Activated naive CD8-positive, alpha-beta T cell treated with anti-CD3 and anti-CD28 coated beads, Interleukin-2, amount 50 U/mL, for 24 hours (primary cell): ENCODE measurements around the gene STAC.

Source experiments
- ATAC-seq: fragments of 150-1000 bp; cut with Tn5 transposase; one replicate; pipeline ENCODE4 v1.10.0; 2021
- DNase-seq: peaks from one replicate; pipeline ENCODE4 v3.0.0; 2021
- H3K27ac Mint-ChIP-seq: one replicate; pipeline ENCODE4 v1.8.0; 2021; ENCODE audit warnings: mild to moderate bottlenecking, mixed read lengths
- H3K27me3 Mint-ChIP-seq: one replicate; pipeline ENCODE4 v1.8.0; 2021; ENCODE audit warnings: mixed read lengths
- H3K36me3 Mint-ChIP-seq: one replicate; pipeline ENCODE4 v1.8.0; 2021; ENCODE audit warnings: low read depth, mixed read lengths
- H3K4me1 Mint-ChIP-seq: one replicate; pipeline ENCODE4 v1.8.0; 2021; ENCODE audit warnings: mixed read lengths
- H3K4me3 Mint-ChIP-seq: one replicate; pipeline ENCODE4 v1.8.0; 2021; ENCODE audit warnings: mild to moderate bottlenecking, moderate library complexity, mixed read lengths
- H3K9me3 Mint-ChIP-seq: one replicate; pipeline ENCODE4 v1.8.0; 2021; ENCODE audit warnings: mixed read lengths

Gene STAC

DNA sequence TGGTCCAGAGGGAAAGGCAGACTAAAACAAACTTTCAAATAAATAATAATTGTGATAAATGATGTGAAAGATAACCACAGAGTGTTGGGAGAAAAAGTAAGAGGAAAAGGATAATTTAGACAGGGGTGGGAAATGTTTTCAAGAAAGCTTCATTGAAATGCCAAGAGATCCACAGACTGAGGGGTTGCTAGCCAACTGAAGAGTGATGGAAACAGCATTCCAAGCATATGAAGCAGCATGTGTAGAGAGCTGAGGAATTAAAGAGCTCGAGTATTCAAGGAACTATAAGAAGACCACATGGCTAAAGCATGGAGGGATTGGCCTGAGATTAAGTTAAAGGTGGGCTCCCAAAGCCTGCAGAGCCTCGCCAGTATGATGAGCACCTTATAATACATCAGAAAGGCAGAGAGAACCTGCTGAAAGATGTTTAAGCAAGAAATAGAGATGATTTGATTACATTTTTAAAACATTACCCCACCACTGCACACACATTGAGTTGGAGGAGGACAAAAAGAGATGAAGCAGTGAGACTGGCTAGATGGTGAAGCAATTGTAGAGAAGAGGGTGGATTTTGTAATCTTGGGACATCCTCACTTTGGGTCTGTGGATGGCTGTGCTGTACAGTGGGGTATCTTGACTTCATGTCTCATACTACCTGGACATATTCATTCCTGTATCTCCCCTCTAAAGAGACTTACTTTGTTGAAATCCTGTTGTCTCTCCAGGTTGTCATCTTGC is 100.8 kb downstream of the STAC start:
- no peaks in the 10 kb centered on the region for H3K36me3 Mint-ChIP-seq
- ATAC-seq (no peak), DNase-seq (no peak)
- no peaks in the 10 kb centered on the region for H3K4me1 Mint-ChIP-seq
- H3K27ac Mint-ChIP-seq = no peak overlapping the region
- no peak overlapping the region for H3K4me3 Mint-ChIP-seq
- H3K9me3 Mint-ChIP-seq = peaks cover 5% of the 10 kb centered on the region
- peaks cover 2% of the 10 kb centered on the region for H3K27me3 Mint-ChIP-seq

GRCh38 chr3:36482256-36482655 is 102.0 kb downstream of the STAC start:
- ATAC-seq (no peak), DNase-seq (no peak)
- no peak overlapping the region for H3K27ac Mint-ChIP-seq
- H3K4me3 Mint-ChIP-seq = no peak overlapping the region
- H3K27me3 Mint-ChIP-seq = peaks cover 2% of the 10 kb centered on the region
- no peaks in the 10 kb centered on the region for H3K4me1 Mint-ChIP-seq
- peaks cover 5% of the 10 kb centered on the region for H3K9me3 Mint-ChIP-seq
- H3K36me3 Mint-ChIP-seq = no peaks in the 10 kb centered on the region

DNA sequence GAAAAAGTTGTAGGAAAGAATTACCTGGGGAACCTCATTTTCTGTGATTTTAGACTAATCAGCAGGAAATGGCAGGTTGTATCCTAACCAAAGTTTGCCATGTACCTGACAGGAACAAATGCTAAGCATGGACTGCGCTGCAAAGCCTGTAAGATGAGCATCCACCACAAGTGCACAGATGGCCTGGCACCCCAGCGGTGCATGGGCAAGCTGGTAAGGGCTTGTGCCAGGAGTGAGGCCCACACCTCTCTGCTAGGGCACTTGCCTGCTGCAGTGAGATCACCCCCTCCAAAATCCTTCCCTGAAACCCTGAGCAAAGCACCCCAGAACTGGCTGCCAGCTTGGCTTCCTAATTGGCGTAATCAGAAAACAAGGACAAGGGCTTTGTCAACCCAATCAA is 102.6 kb downstream of the STAC start:
- H3K27ac Mint-ChIP-seq = no peak overlapping the region
- no peaks in the 10 kb centered on the region for H3K4me1 Mint-ChIP-seq
- peaks cover 2% of the 10 kb centered on the region for H3K27me3 Mint-ChIP-seq
- peaks cover 5% of the 10 kb centered on the region for H3K9me3 Mint-ChIP-seq
- DNase-seq (no peak), ATAC-seq (no peak)
- H3K4me3 Mint-ChIP-seq = no peak overlapping the region
- no peaks in the 10 kb centered on the region for H3K36me3 Mint-ChIP-seq

- Mint-ChIP-seq H3K9me3 (peaks cover 5% of the 10 kb centered on the region), H3K27me3 (peaks cover 2% of the 10 kb centered on the region), H3K4me1 (no peaks in the 10 kb centered on the region), H3K36me3 (no peaks in the 10 kb centered on the region), H3K4me3 (no peak overlapping the region), H3K27ac (no peak overlapping the region)
- ATAC-seq (no peak), DNase-seq (no peak)
Measured at GRCh38 chr3:36483709-36484108, 103.4 kb downstream of the STAC start.

GRCh38 chr3:36484386-36484785 is 104.1 kb downstream of the STAC start:
- Mint-ChIP-seq H3K36me3 (no peaks in the 10 kb centered on the region), H3K27ac (no peak overlapping the region), H3K9me3 (peaks cover under 1% of the 10 kb centered on the region), H3K27me3 (peaks cover 2% of the 10 kb centered on the region), H3K4me1 (no peaks in the 10 kb centered on the region), H3K4me3 (no peak overlapping the region)
- ATAC-seq = no peak
- no peak for DNase-seq

DNA sequence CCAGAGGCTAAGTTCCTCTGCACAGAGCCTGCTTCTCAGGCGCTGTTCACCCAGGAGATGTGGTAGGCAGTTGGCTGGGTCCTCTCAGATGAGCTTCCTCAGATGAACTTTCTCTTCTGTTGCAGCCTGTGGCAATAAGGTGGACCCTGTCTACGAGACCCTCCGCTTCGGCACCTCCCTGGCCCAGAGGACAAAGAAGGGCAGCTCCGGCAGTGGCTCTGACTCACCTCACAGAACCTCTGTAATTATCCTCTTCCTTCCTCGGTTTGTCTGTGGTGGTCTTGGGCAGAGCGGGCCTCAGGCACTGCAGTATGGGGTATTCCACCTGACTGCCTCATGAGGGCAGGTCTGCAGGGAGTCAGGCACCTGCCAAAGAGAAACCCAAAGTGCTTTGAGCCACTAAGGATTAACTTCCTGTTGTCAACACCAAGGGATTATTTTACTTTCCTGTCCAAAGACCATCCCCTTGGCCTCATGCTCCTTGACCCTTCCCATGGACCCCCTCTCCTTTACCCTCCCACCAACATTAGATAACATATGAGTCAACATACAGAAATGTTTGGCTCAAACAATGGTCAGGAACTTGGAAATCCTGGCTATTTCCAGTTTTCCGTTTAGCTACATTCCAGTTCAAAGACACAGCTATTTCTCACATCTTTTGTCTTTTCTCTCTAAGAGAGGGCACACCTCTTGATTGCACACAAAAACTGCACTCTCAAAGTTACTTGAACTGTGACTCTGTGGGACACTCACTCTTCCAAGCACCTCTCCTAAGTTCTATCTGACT is 105.9 kb downstream of the STAC start:
- Mint-ChIP-seq H3K36me3 (no peaks in the 10 kb centered on the region), H3K4me3 (no peak overlapping the region), H3K4me1 (no peaks in the 10 kb centered on the region), H3K27me3 (peaks cover 2% of the 10 kb centered on the region), H3K9me3 (no peaks in the 10 kb centered on the region), H3K27ac (no peak overlapping the region)
- no peak for ATAC-seq
- DNase-seq = no peak

DNA sequence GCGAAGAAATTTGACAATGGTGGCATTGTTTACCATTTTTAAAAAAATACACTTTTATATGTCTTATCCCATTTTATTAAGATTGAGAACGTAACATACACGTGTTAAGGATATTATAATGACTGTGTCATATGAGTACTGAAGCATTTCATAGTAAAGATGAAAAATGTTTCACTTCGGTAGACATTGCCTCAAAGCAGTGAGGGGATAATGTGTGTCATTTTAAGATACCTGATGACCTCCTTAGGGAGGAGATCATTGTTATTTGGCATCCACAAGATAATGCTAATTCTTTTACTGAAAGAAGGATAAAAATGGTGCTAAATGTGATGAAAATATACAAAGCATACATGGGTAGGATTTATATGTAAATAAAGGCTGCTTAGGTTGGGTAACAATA is 107.3 kb downstream of the STAC start:
- no peaks in the 10 kb centered on the region for H3K36me3 Mint-ChIP-seq
- no peak overlapping the region for H3K27ac Mint-ChIP-seq
- H3K4me3 Mint-ChIP-seq = no peak overlapping the region
- ATAC-seq (no peak), DNase-seq (no peak)
- no peaks in the 10 kb centered on the region for H3K9me3 Mint-ChIP-seq
- H3K4me1 Mint-ChIP-seq = no peaks in the 10 kb centered on the region
- H3K27me3 Mint-ChIP-seq = peaks cover 2% of the 10 kb centered on the region

DNA sequence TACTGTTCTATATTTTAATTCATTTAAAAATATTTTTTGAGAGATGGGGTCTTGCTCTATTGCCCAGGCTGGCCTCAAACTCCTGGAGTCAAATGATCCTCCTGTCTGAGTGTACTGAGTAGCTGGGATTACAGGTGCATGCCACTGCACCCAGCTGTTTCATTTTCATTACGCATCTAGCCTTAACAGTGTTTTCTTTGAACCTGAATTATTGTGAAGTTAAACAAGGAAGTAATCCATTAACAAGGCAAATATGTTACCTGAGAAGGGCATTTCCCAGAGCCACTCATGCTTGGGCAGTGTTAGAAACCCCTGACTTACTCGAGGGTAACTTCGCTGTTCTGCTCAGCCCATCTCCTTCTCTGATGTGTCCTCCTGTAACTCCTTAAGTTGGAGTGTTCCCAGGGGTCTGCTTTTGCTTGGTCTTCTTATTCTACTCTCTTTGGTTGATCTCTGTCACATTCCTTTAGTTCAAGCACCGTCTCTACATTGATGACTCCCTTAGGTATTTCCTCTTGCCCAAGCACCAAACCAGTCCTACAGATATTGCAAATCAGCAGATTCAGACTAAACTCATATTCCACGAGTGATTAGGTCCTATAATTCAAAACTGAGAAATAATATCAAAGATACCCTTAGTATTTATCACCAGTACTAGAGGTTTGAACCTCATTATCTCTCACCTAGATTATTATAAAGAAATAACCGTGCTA is 107.9 kb downstream of the STAC start:
- H3K4me3 Mint-ChIP-seq = no peak overlapping the region
- peaks cover 2% of the 10 kb centered on the region for H3K27me3 Mint-ChIP-seq
- no peak overlapping the region for H3K27ac Mint-ChIP-seq
- ATAC-seq (no peak), DNase-seq (no peak)
- H3K9me3 Mint-ChIP-seq = no peaks in the 10 kb centered on the region
- H3K36me3 Mint-ChIP-seq = no peaks in the 10 kb centered on the region
- no peaks in the 10 kb centered on the region for H3K4me1 Mint-ChIP-seq

DNA sequence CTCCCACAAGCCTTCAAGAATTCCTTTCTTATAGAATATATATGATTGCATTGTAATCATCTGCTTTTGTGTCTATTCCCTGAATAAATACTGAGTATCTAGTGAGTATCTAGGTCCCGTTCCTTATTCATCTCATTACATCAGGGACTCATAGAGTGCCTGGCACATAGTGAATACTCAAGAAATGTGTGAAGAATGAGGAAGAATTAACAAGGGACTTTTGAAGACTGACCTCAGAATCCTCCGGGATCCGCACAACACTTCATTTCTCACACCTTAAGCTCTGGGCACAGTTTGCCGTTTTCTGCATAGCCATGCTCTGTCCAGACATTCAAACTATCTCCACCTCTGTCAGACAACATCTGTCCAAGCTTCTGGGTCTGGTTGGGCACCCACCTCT is 108.8 kb downstream of the STAC start:
- Mint-ChIP-seq H3K4me3 (no peak overlapping the region), H3K4me1 (no peaks in the 10 kb centered on the region), H3K36me3 (no peaks in the 10 kb centered on the region), H3K9me3 (no peaks in the 10 kb centered on the region), H3K27ac (no peak overlapping the region), H3K27me3 (no peaks in the 10 kb centered on the region)
- no peak for ATAC-seq
- DNase-seq = no peak

DNA sequence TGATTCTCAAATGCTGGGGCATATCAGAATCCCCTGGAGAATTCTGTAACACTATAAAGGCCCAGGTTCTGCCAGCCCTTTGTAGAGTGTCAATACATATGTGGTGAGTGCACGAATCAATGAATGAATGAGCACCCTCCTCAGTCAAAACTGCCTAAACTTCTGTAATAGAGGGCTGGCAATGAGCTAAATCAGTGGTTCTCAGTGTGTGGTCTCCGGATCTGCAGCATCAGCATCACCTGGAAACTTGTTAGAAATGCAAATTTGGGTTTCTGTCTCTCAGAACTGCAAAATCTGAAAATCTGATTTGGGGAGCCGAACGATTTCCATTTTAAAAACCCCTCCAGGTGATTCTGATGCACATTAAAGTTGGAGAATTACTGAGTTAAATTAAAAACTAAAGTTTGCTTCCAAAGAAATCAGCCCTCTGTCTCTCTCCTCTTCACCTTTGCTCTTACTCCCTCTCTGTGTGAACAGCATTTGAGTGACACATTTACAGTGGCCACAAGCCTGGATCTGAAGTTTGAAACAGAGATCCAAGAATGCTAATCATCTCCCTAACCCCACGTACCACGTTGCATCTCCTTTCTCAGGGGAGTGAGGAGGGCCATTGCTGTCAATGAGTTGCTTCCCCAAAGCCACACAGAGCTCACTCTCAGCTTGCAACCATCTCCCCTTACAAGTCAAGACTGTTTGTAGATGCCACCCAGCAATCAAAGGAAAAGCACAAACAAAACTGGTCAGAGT is 109.5 kb downstream of the STAC start:
- no peaks in the 10 kb centered on the region for H3K9me3 Mint-ChIP-seq
- no peak overlapping the region for H3K4me3 Mint-ChIP-seq
- H3K4me1 Mint-ChIP-seq = no peaks in the 10 kb centered on the region
- DNase-seq (no peak), ATAC-seq (no peak)
- H3K36me3 Mint-ChIP-seq = no peaks in the 10 kb centered on the region
- no peaks in the 10 kb centered on the region for H3K27me3 Mint-ChIP-seq
- H3K27ac Mint-ChIP-seq = no peak overlapping the region

DNA sequence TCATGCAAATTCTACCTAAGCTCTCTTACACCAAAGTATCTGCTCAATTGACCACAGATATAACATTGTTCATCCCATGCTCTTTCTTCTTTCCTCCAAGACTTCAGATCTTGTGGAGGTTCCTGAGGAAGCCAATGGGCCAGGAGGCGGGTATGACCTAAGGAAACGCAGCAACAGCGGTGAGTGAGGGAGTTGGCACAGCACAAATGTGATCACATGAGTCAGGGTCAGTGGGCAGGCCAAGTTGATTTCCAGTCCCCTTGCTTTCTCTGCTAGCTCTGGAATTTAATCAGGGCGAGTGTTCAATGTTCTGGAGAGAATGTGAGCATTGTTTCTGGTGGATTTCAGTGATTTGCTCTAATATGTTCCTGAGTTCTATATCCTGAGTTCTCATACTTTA is 112.7 kb downstream of the STAC start:
- Mint-ChIP-seq H3K9me3 (no peaks in the 10 kb centered on the region), H3K4me1 (no peaks in the 10 kb centered on the region), H3K36me3 (no peaks in the 10 kb centered on the region), H3K27ac (no peak overlapping the region), H3K27me3 (no peaks in the 10 kb centered on the region), H3K4me3 (no peak overlapping the region)
- no peak for ATAC-seq
- DNase-seq = no peak

GRCh38 chr3:36494461-36495109 is 114.3 kb downstream of the STAC start:
- no peak overlapping the region for H3K4me3 Mint-ChIP-seq
- H3K27ac Mint-ChIP-seq = no peak overlapping the region
- DNase-seq (no peak), ATAC-seq (no peak)
- H3K9me3 Mint-ChIP-seq = no peaks in the 10 kb centered on the region
- no peaks in the 10 kb centered on the region for H3K27me3 Mint-ChIP-seq
- no peaks in the 10 kb centered on the region for H3K4me1 Mint-ChIP-seq
- H3K36me3 Mint-ChIP-seq = no peaks in the 10 kb centered on the region

GRCh38 chr3:36496684-36497633 is 116.7 kb downstream of the STAC start:
- no peaks in the 10 kb centered on the region for H3K4me1 Mint-ChIP-seq
- peak overlapping the region; percentile 43 for H3K27ac Mint-ChIP-seq
- H3K27me3 Mint-ChIP-seq = no peaks in the 10 kb centered on the region
- no peak overlapping the region for H3K4me3 Mint-ChIP-seq
- ATAC-seq (no peak), DNase-seq (no peak)
- no peaks in the 10 kb centered on the region for H3K36me3 Mint-ChIP-seq
- no peaks in the 10 kb centered on the region for H3K9me3 Mint-ChIP-seq
